Measurements from ENCODE around the gene ZNF606.

ZNF606 gene

DNA sequence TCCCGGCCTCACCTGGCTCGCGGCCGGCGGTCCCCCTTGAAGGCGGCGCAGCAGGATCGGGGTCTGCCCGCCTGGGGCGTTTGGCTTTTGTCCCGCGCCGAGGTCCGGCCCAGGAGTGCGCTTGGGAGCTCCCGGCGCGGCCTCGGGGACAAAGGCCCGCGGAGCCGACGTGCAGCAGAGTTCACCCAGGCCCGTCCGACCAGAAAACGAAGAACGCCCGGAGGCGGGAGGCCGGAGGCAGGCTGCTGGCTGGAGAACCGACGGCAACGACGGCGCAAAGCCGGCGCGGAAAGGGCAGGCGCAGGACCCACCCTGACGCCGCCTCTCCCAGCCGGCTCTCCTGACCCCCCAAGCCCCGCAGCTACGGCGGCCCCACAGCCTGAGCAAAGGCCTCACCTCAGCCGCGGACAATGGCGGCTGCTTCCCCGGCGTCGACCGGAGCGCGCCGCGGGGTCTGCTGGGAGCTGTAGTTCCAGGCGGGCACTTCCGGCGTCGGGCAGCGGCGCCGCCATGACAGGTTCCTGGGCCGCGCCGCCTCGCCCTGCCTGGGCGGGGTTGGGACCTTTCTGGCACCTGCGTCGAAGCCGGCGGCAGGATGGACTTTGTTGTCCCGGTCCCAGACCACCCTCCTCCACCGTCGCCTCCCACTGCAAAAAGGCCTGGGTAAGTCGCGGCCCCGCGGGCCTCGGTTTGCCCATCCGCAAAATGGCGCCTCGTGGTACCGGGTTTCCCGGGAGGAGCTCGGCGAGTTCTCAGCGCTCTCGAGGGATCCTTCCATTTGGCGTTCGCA lies at the start of gene ZNF606:
Gene ZNF606 (minus strand): TSS at position 437 of the 790 bp plus-strand sequence. CDS start 1,501 bp downstream, outside the sequence.
- peak; percentile 60 to 82 for DNase-seq (ENCODE audit: low read depth in 2 of 2)

DNA sequence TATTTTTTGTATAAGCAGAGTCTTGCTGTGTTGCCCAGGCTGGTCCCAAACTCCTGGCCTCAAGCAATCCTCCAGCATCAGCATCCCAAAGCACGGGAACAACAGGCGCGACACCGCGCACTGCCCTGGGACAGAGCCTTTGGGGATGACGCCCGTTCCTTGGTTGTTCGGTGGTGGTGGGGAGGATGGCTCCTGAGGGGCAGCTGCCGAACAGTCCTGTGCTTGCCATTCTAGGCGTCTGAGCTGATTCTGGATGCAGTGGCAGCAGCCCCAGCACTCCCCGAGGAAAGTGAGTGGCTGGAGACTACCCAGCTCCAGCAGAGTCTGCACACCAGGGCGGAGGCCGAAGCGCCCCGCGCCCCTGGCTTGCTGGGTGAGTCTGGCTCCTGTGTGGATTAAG lies 49.6 kb upstream of the ZNF606 start:
- no peak for DNase-seq (ENCODE audit: low read depth in 2 of 2)

DNA sequence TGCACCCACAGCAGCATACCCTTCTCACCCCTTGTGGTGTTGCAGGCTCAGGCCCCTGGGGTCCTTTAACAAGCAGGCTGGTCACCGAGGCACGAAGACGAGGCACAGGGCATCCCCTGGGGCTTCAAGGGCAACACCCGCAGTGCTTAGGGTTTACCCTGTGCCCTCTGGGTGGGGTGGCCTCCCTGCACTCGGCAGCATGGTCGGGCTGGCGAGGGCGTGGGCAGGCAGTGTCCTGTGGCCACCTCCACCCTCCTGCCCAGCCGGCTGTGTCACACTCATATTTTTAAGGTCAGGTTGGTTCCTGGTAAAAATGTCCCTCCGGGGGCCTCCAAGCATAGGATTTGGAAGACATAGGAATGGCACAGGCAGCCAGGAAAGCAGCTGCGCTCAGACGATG lies 45.1 kb upstream of the ZNF606 start:
- DNase-seq (ENCODE audit: low read depth in 2 of 2), result no peak

DNA sequence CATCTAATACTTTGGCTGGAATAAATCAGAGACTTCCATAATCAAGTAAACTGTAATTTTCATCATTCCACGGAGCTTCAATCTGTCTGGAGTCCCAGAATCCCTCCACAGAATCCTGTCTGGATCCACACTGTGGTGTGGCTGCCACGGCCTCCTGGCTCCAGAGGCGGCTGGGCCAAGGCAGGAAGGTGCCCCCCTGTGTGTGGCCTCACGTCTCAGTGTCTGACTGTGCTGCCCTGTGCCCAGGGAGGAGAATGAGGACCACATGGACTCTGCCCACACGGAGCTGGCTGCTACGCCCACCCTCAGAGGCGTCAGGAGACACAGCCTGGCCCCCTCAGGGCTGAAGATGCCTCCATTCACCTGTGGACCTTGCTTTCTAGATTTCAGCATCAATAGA lies 44.2 kb upstream of the ZNF606 start:
- DNase-seq (ENCODE audit: low read depth in 2 of 2), result no peak

DNA sequence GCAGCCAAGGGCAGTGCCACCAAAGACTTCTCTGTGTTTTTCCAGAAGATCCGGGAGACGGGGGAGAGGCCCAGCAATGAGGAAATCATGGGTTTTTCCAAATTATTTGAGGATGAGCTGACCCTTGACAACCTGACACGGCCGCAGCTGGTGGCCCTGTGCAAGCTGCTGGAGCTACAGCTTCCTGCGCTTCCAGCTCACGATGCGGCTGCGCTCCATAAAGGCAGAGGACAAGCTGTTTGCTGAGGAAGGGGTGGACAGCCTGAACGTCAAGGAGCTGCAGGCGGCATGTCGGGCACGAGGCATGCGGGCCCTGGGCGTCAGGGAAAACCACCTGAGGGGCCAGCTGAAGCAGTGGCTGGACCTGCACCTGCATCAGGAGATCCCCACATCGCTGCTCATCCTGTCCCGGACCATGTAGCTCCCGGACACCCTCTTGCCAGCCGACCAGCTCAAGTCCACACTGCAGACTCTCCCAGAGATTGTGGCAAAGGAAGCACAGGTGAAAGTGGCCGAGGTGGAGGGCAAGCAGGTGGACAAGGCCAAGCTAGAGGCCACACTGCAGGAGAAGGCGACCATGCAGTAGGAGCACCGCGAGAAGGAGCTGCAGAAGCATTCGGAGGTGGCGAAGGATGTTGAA lies 42.9 kb upstream of the ZNF606 start:
- no peak for DNase-seq (ENCODE audit: low read depth in 2 of 2)

DNA sequence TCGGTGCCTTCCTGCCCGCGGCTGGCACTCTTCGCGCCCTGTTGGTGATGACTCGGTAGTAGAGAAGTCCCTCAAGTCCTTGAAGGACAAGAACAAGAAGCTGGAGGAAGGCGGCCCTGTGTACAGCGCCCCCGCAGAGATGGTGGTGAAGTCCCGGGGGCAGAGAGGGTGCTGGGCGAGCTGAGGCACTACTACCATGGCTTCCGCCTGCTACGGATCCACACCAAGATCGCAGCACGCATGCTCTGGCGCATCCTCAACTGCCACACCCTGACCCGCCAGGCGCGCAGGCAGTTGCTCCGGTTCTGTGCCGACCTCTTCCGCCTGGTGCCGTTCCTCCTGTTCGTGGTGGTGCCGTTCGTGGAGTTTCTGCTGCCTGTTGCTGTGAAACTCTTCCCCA lies 42.3 kb upstream of the ZNF606 start:
- DNase-seq (ENCODE audit: low read depth in 2 of 2), result no peak

DNA sequence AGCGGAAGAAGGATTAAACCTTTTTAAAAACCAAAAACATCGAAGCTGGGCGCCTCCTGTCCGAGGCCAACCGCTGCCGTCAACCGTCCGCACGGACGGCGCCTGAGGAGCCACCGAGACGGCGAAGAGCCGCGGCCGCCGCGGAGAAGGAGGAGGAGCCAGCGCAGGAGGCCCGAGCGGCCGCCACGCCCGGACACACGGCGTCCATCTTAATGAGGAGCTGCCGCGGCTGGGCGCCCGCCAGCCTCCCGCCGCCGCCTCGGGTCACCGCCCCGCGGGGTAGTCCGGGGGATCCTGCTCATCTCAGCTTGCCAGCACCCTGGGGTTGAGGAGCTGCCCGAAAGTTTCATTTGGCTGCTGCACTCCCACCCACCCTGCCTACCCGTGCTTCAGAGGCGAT lies 41.8 kb upstream of the ZNF606 start:
- DNase-seq (ENCODE audit: low read depth in 2 of 2), result no peak

DNA sequence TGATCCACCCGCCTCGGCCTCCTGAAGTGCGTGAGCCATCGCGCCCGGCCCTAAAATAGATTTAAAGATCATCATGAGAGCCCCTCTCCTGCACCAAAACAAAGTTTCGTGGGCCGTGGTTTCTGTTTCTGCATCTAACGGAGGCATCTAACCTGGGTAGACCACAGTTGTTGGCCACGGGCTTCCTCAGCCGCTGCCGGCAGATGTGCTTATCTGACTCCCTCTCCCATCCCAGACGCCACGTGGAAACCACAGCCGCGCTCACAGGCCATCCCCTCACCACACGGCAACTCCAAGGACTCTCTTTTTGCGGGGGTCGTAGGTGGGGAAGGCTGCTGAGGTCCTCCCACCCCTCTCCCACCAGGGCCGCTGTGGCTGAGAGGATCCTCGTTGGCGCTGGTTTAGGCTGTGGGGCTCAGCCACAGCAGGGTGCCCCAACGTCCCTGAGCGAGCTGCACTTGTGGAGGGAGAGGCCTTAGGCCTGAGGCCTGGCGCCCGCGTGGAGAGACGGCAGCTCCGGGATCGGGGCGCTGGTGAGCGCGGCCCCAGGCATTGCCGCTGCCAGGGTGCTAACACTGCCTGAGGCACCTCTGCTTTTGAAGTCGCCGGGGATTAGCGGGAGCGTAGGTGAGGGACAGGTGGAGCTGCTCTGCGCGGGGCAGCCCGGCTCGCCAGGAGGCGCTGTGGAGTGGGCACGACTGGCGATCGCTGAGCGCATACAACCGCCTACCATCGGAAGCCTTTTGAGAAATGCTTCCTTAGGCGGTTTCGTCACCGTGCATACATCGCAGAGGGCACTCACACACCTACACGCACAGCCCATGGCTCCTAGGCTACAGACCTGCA lies 40.1 kb upstream of the ZNF606 start:
- DNase-seq (ENCODE audit: low read depth in 2 of 2), result no peak

DNA sequence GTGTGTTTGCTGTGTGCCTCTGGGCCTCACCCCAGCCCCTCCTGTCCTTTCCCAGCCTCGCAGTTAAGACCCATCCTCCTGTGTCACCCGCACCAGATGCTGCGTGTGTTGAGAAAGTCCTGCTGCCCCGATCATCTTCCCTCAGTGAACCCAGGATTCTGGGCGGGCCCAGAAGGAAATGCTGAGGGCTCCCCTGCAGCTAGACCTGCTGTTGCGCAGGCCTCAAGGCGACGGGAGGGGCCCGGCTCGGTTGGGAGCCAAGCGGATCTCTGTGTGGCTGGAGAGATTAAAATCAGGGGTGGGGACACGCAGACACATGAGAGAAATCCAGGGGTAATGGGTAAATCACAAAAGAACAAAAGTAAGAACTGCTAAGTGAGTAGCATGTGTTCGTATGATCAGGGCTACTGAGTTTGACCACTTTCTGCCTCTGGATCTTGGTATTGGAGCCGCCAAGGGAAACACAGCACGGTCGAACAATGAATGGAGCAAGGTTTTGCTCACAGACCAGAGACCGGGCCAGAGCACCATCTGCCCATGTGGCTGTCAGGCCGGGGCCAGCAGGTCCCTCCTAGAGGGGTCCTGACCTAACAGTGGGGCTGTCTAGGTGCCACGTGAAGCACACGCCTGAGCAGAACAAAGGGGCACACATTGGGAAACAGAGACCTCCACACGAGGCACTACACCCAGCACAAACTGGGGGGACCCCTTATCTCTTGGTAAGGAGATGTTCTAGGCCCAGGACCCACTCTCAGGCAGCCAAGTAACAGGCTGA lies 38.3 kb upstream of the ZNF606 start:
- no peak for DNase-seq (ENCODE audit: low read depth in 2 of 2)

DNA sequence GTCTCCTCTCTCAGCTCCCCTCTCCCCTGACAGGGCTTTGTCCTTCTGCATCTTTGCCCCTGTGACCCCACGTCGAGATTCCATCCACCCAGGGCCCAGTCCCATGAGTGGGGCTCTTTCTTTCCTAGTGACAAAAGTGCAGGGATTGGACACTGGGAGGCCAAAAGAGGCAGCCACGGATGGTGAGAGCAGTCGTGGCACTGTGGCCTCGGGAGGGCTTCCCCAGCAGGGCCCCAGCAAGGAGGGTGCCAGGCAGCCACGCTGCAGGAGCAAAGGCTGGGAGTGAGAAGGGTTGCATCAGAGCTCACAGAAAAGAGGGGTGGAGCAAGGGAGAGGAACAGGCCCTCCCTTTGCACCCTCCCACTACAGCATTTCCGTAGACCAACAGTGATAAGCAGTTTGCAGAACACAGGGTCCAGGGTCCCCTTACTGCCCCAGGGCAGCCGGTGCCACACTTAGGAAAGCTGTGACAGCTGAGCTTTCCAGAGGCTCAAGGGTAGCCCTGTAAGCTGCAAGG lies 36.1 kb upstream of the ZNF606 start:
- DNase-seq (ENCODE audit: low read depth in 2 of 2), result no peak

DNA sequence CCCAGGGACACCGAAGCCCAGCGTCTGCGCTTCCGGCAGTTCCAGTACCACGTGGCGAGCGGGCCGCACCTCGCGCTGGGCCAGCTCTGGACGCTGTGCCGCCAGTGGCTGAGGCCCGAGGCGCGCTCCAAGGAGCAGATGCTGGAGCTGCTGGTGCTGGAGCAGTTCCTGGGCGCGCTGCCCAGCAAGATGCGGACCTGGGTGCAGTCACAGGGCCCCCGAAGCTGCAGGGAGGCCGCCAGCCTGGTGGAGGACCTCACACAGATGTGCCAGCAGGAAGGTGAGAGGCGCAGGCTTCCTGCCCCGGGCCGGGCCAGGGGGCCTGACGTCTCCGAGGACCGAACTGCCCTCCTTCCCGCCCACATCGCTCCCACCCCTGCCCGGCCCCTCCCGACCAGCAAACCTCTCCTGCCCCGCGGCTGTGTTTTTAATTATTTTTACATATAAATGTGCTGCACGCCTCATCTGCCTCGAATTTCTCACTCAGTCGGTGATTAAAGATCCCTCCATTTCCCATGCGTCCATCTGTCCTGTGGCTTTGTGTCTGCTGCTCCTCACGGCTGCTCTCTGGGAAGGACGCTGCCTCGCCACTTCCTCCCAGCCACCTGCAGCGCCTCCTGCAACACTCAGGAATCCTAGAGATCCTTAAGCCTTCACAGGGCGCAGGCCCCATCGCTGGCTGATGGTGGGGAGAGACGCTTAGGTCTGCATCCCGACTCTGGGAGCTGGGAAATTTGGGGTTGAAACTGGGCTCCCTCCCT lies 35.5 kb upstream of the ZNF606 start:
- no peak for DNase-seq (ENCODE audit: low read depth in 2 of 2)

DNA sequence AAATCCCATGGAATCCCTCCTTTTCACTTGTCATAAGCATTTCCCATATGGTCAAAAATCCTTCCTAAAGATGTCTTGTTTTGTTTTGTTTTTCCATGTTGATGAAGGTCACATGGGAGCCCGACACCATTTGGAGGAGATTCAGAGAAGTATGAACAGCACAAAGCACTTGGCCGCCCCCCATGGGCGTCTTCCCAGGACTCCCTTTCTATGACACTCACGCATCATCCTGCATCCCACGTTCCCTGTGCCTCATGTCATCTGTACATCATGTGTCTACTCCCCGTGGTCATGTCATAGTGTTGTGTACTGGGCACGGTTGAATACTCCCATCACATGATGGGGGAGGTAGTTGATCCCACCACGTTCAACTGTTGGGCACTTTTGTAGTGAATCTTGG lies 33.2 kb upstream of the ZNF606 start:
- DNase-seq (ENCODE audit: low read depth in 2 of 2), result no peak

DNA sequence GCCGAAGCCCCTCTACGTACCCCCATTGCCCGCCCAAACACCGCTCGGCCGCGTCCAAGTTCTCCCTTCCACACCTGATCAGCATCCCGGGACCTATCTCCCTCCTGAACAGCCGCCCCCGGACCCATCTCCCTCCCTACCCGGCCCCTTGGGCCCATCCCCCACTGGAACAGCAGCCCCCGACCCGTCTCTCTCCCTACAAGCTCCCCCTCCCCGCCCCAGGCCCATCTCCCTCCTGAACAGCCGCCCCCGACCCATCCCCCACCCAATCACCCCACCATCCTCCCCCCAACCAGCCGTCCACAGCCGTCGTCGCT lies 31.8 kb upstream of the ZNF606 start:
- DNase-seq (ENCODE audit: low read depth in 2 of 2), result no peak

DNA sequence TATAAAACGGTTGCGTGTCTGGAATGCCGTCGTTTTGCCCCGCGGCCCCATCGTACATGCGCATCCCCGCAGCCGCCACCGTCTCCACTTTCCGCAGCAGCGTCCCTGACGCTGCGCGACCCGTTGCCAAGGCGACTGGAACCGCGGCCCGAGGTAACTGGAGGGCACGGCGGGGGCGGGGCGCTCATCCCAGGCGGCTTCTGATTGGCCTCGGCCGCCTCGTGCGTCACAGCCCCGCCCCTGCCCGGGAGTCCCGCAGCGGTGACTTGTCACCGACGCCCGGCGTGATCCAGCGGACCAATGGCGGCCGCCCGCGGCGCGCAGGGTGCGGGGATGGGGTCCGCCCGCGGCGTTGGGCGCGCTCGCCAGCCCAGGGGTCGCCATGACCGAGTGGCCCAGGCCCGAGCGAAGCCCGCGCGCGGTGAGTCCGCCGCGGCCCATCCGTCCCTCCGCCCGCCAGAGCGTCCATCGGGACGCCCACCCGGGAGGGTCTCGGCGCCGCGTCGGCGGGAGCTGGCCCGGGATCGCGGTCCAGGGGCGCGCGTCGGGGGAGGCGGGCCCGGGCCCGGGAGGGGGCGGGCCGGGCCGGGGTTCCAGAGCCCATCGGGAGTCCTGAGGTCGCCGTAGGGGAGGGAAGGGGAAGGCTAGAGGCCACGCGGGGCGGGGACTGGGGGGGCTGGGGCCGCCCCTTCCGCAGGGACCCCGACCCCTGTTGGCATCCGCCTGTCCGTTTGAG lies 31.3 kb upstream of the ZNF606 start, which contains the start of gene ZSCAN1:
Gene ZSCAN1 (plus strand): TSS at position 285 of the 736 bp plus-strand sequence. CDS start 3,812 bp downstream, outside the sequence.
- DNase-seq (ENCODE audit: low read depth in 2 of 2), result peak; percentile 1 to 37

DNA sequence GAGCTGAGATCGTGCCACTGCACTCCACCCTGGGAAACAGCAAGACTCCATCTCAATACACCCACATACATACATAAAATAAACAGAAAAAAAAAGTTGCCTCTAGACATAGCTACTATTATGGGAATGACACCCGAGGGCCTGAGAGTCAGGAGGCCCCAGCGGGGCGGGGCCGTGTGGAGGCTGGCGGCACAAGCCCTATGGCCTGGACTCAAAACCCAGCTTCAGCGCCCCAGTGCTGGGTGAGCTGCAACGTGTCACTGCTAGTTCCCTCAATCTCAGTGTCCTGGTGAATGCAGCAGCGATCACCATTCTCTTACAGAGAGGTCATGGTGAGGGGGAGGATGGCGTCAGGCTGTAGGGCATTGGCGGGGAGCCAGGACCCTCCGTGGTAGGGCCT lies 22.0 kb upstream of the ZNF606 start:
- DNase-seq (ENCODE audit: low read depth in 2 of 2), result no peak

DNA sequence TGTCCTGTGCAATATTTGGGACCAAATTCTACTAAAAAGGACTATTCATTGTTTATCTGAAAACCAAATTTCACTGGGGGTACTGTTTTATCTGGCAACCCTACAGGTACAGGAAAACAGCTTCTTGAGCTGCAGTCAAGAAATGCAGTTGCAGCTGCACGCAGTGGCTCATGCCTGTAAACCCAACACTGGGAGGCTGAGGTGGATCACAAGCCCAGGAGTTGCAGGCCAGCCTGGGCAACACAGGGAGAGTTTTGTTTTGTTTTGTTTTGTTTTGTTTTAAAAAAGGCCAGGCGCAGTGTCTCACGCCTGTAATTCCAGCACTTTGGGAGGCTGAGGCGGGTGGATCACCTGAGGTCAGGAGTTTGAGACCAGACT lies 19.7 kb upstream of the ZNF606 start:
- no peak for DNase-seq (ENCODE audit: low read depth in 2 of 2)

DNA sequence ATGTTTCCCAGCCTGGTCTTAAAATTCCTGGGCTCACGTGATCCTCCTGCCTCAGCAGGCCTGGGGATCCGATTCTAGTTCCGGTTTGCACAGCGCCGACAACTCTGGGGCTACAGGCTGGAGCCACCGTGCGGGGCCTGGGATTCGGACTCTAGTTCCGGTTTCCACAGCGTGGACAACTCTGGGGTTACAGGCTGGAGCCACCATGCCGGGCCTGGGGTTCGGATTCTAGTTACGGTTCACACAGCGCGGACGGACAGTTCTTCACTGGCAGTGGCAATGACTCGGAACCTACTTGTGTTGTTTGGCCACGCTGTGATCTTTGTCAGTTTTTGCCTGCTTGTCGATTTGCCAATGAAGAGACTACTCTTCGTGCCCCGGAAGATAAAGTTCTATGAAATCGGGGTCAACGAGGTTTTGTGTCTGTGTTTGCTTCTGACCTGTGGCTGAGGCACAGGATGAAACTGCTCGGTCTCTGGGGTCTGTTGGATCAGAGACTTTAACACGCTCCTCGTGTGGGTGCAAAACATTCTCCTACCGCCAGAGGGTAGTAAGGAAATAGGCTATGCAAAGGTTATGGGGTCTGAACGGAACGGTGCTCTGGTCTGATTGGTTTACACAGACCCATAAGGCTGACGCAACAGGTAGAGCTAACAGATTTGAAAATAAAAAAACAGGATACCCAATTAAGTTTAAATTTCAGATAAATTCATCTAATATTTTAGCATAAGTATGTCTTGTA lies 19.1 kb upstream of the ZNF606 start:
- peak in 1 of 2 donors; percentile 8 for DNase-seq (ENCODE audit: low read depth in 2 of 2)

DNA sequence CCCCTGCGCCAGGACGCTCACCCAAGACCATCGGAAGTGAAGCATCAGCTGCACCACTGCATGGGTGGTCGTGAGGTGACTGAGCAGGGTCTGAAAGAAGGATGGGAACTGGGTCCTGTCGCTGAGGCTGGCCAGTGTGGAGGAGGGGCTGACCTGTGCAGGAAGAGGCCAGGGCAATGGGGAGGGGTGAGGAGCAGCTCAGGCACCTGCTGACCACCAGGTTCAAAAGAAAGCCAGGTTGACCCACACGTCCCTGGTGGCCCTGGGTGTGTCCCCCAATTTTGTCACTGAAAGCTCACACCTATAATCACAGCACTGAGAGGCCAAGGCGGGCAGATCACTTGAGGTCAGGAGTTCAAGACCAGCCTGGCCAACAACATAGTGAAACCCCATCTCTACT lies 17.5 kb upstream of the ZNF606 start:
- DNase-seq (ENCODE audit: low read depth in 2 of 2), result no peak

DNA sequence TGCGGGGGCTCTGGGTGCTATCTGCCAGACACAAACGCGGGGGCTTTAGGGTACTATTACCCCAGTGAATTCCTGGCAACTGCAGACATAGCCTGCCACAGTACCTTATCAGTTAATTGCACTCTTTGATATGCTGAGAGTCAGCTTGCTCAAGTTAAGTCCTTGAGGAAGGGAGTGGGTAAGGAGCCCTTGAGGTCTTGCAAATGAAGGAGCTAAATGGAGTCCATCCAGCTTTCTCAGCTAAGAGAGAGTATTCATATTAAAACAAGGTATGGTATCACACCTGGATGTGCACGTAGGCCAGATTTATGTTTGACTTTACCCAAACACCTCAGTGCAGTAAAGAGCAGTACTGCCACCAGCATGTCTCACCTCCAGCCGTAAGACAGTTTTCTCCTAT lies 11.5 kb upstream of the ZNF606 start:
- no peak for DNase-seq (ENCODE audit: low read depth in 2 of 2)

All from stimulated activated CD8-positive, alpha-beta memory T cell treated with anti-CD3 and anti-CD28 coated beads, Interleukin-7, amount 100 ng/mL, for 4 hours (primary cell).